Measurements from ENCODE around the gene VSNL1. TPM values are rescaled to one million over a fixed set of nuclear protein-coding genes. Genes with fewer than 3 reads are reported as not detected.

VSNL1 gene
- total and polyA plus RNA-seq, 12 donors = 7.2 to 51.1 (median 21.2) TPM

DNA sequence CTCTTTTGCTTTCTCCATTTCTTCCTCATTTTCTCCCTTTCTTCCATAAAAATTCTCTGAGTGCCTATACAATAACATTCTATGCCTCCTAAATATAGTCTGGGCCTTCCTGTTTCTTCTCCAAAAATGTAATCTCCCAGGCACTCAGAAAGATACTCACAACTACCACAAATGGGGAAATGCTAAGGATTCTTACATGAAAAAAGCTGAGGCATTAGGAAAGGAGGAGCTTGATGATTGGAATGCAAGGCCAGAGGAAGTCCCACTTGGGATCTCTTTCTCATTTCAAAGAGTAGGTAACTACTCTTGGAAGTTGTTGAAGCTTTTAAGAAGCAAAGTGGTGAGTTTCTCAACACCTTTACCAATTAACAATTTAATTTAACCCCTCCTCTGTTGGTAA, 3.4 kb downstream of the VSNL1 start:
- intact Hi-C loops (cut with DNase I) = no loop called here
- peaks cover 5% of the 10 kb centered on the region for H3K27me3 ChIP-seq
- H3K4me1 ChIP-seq (replicated peaks in 1 of 2) = peaks cover 0 to 5% of the 10 kb centered on the region in 2 donors
- peak in 1 of 2 donors; percentile 16 for TF ChIP-seq POLR2A (IDR thresholded peaks at IDR 0.05)
- TF ChIP-seq, protein P1, sequence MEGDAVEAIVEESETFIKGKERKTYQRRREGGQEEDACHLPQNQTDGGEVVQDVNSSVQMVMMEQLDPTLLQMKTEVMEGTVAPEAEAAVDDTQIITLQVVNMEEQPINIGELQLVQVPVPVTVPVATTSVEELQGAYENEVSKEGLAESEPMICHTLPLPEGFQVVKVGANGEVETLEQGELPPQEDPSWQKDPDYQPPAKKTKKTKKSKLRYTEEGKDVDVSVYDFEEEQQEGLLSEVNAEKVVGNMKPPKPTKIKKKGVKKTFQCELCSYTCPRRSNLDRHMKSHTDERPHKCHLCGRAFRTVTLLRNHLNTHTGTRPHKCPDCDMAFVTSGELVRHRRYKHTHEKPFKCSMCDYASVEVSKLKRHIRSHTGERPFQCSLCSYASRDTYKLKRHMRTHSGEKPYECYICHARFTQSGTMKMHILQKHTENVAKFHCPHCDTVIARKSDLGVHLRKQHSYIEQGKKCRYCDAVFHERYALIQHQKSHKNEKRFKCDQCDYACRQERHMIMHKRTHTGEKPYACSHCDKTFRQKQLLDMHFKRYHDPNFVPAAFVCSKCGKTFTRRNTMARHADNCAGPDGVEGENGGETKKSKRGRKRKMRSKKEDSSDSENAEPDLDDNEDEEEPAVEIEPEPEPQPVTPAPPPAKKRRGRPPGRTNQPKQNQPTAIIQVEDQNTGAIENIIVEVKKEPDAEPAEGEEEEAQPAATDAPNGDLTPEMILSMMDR (IDR thresholded peaks at IDR 0.05) = no peak
- no peaks in the 10 kb centered on the region for H3K9me3 ChIP-seq (replicated peaks in 1 of 3)
- H3K27ac ChIP-seq = peak overlapping the region in 1 of 5 donors; percentile 71
- DNase-seq = no peak
- no peaks in the 10 kb centered on the region for H3K36me3 ChIP-seq (replicated peaks in 1 of 2)
- peak overlapping the region in 1 of 4 donors; percentile 13 for H3K4me3 ChIP-seq

DNA sequence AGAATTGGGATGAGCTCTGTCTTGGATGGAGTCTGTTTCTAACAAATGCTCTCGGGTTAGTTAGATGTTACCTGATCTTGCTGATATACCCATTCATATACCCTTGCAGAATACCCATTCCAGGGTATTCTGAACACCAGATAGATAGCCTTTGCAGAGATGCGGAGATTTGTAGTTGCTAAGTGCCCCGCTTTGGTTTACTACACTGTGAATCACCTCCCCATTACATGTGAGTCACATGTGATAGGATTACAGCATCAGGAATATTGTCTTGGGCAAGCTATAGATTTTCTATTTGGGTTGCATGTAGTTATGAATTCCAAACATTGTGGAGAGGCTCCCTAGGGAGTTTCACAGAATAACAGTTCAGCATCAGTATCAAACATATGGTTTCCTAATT, 3.8 kb downstream of the VSNL1 start:
- WGBS, 4 donors = 44 to 70% (median 54%) methylated on average over 3 of the region's 3 CpGs
- peak overlapping the region in 1 of 5 donors; percentile 71 for H3K27ac ChIP-seq

DNA sequence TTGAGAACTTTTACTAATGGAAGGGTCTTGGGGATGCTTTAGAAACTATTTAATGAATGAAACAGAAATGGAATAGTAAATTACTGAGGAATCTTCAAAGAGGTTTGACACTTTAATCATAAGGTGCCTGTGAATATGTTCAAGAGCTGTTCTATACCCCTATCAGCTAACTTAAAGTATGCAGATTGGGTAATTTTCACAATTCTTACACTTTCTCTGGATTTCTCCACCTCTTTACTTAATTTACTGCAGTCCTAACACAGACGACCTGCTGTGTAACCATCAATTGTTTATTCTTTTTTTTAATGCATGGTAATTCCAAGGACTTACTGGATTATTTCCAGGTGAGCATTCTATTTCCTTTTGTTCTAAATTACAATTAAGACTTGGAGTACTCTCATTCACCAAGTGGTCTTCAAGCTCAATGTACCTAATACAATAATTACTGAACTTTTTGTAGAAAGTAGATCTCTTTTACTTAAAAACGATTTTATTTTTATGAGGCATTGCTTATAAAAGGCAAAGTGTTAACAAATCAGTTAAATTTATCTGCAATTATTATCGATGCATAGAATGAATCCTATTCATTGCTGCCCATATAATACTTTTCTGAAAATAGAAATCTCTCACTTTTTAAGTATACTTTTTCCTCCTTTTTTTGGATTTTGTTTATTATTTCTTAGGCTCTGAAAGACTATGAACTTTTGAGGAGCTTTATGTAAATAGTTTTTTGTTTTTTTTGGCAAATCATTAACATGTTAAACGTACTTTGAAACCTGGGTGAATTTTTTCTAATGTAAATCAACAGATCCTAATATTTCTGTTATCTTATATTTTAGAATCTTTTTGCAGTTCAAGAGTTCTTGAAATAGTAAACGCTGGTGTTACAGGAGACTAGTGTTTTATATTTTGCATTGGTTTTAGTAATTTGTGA, 5.5 kb downstream of the VSNL1 start:
- TF ChIP-seq POLR2A (IDR thresholded peaks at IDR 0.05) = no peak
- TF ChIP-seq, protein P1 (IDR thresholded peaks at IDR 0.05) = no peak
- H3K4me3 ChIP-seq = no peak overlapping the region
- intact Hi-C loops (cut with DNase I) = no loop called here
- H3K27ac ChIP-seq = no peak overlapping the region
- WGBS, 4 donors = 52 to 58% (median 53%) methylated on average over 5 of the region's 5 CpGs
- H3K36me3 ChIP-seq (replicated peaks in 1 of 2) = no peaks in the 10 kb centered on the region
- no peaks in the 10 kb centered on the region for H3K9me3 ChIP-seq (replicated peaks in 1 of 3)
- peaks cover 0 to 5% of the 10 kb centered on the region in 2 donors for H3K4me1 ChIP-seq (replicated peaks in 1 of 2)
- H3K27me3 ChIP-seq = no peaks in the 10 kb centered on the region
- DNase-seq = no peak

More for the DNA sequence above, 3.8 kb downstream of the VSNL1 start:
- no peak for TF ChIP-seq POLR2A (IDR thresholded peaks at IDR 0.05)
- TF ChIP-seq, protein P1 (IDR thresholded peaks at IDR 0.05) = no peak
- H3K36me3 ChIP-seq (replicated peaks in 1 of 2) = no peaks in the 10 kb centered on the region
- no peak for DNase-seq
- intact Hi-C loops (cut with DNase I) = no loop called here
- H3K4me1 ChIP-seq (replicated peaks in 1 of 2) = peaks cover 0 to 5% of the 10 kb centered on the region in 2 donors
- H3K9me3 ChIP-seq (replicated peaks in 1 of 3) = no peaks in the 10 kb centered on the region
- peaks cover 5% of the 10 kb centered on the region for H3K27me3 ChIP-seq
- peak overlapping the region in 1 of 4 donors; percentile 13 for H3K4me3 ChIP-seq

DNA sequence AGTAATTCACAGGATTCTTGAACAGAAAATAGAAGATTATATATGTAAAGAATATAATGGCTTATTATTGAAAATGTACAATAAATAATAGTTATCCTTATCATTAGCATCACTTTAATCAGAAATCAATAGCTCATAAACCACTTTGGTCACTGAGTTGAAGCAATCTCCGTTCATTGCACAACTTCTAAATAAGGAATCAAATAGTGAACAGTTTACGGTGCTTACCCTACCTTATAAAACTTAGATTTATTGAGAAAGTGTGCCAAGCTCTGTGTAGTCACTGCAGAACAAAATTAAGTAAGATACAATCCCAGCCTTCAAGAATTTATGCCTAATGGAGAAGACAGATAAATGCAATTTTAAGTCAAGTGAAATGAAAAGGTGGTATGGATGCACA, 6.7 kb downstream of the VSNL1 start:
- no peaks in the 10 kb centered on the region for H3K36me3 ChIP-seq (replicated peaks in 1 of 2)
- 66 to 75% (median 71%) methylated on average over 2 of the region's 2 CpGs for WGBS, 4 donors
- DNase-seq = no peak
- no peaks in the 10 kb centered on the region for H3K9me3 ChIP-seq (replicated peaks in 1 of 3)
- no peak overlapping the region for H3K27ac ChIP-seq
- H3K27me3 ChIP-seq = no peaks in the 10 kb centered on the region
- intact Hi-C loops (cut with DNase I) = no loop called here
- no peak overlapping the region for H3K4me3 ChIP-seq
- peaks cover 0 to 5% of the 10 kb centered on the region in 2 donors for H3K4me1 ChIP-seq (replicated peaks in 1 of 2)
- TF ChIP-seq POLR2A (IDR thresholded peaks at IDR 0.05) = no peak
- TF ChIP-seq, protein P1 (IDR thresholded peaks at IDR 0.05) = no peak
